ENCODE results near the gene CD2. TPM values are rescaled to one million over a fixed set of nuclear protein-coding genes. Genes with fewer than 3 reads are reported as not detected.

Gene CD2
- total RNA-seq, 1 experiment from 2014 or later: 0.10 TPM

DNA sequence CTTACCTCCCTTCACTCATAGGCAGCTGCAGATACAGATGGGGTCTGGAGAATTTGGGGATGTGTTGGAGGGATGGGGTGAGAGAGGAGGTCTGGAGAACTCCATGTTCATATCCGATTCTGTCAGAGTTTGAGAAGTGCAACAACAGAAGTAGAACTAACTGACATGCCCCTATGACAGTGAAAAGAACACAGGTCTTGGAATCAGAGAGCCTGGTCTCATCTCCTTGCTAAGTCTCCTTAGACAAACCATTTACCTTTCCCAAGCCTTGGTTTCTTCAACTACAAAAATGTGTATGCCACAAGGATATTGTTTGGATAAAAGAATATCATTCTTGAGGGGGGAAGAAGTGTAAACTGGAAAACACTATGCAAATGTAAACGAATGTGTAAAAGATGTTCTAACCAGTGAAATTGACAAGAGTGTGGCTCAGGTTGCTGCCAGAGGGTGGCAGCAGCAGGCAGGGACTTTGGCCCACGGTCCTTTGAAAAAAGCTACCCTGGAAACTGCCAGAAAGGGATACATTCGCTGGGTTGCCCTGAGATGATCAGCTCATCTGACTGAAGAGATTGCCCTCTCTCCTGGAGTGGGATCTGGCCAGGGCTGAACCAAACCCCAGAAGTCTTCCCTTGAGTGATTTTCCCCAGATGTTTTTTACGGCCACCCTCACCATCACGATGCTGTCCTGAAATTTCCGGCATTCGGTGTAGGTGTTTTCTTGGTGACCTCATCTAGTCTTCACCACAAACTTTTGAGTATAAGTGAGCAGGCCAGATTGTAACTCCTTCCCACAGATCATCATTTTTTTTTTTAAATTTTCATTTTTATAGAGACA, 17.0 kb upstream of the CD2 start:
- Histone ChIP-seq H3K4me1 (ENCODE audit: control insufficient read depth, insufficient read depth, low read length) (no peaks in the 10 kb centered on the region), H3K27me3 (ENCODE audit: control insufficient read depth, insufficient read depth, low read length) (no peaks in the 10 kb centered on the region), H3K36me3 (ENCODE audit: control insufficient read depth, insufficient read depth, low read length) (no peaks in the 10 kb centered on the region), H3K4me3 (ENCODE audit: low read depth in 2 of 2, low read length in 2 of 2) (no peak overlapping the region), H3K9me3 (ENCODE audit: control insufficient read depth, insufficient read depth, low read depth, low read length) (no peaks in the 10 kb centered on the region), H3K27ac (ENCODE audit: low read length) (no peak overlapping the region)
- ATAC-seq: peak; percentile 65; the same call in 1 of the 2 replicates
- ChIA-PET POLR2A (no interaction called here), CTCF (interaction anchor here (1.2 kb wide), 1 partner anchor 116 kb away, joined by 3 read pairs; no protein-coding TSS in a partner anchor)
- TF ChIP-seq, protein P1, sequence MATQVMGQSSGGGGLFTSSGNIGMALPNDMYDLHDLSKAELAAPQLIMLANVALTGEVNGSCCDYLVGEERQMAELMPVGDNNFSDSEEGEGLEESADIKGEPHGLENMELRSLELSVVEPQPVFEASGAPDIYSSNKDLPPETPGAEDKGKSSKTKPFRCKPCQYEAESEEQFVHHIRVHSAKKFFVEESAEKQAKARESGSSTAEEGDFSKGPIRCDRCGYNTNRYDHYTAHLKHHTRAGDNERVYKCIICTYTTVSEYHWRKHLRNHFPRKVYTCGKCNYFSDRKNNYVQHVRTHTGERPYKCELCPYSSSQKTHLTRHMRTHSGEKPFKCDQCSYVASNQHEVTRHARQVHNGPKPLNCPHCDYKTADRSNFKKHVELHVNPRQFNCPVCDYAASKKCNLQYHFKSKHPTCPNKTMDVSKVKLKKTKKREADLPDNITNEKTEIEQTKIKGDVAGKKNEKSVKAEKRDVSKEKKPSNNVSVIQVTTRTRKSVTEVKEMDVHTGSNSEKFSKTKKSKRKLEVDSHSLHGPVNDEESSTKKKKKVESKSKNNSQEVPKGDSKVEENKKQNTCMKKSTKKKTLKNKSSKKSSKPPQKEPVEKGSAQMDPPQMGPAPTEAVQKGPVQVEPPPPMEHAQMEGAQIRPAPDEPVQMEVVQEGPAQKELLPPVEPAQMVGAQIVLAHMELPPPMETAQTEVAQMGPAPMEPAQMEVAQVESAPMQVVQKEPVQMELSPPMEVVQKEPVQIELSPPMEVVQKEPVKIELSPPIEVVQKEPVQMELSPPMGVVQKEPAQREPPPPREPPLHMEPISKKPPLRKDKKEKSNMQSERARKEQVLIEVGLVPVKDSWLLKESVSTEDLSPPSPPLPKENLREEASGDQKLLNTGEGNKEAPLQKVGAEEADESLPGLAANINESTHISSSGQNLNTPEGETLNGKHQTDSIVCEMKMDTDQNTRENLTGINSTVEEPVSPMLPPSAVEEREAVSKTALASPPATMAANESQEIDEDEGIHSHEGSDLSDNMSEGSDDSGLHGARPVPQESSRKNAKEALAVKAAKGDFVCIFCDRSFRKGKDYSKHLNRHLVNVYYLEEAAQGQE (IDR thresholded peaks at IDR 0.05; ENCODE audit: insufficient read depth in 1 of 2, low read depth in 2 of 2, low read length in 1 of 2): no peak
- TF ChIP-seq, protein P2, sequence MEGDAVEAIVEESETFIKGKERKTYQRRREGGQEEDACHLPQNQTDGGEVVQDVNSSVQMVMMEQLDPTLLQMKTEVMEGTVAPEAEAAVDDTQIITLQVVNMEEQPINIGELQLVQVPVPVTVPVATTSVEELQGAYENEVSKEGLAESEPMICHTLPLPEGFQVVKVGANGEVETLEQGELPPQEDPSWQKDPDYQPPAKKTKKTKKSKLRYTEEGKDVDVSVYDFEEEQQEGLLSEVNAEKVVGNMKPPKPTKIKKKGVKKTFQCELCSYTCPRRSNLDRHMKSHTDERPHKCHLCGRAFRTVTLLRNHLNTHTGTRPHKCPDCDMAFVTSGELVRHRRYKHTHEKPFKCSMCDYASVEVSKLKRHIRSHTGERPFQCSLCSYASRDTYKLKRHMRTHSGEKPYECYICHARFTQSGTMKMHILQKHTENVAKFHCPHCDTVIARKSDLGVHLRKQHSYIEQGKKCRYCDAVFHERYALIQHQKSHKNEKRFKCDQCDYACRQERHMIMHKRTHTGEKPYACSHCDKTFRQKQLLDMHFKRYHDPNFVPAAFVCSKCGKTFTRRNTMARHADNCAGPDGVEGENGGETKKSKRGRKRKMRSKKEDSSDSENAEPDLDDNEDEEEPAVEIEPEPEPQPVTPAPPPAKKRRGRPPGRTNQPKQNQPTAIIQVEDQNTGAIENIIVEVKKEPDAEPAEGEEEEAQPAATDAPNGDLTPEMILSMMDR (IDR thresholded peaks at IDR 0.05): peak; percentile 80
- TF ChIP-seq TCF7L2 (IDR thresholded peaks at IDR 0.05; ENCODE audit: low read depth, low read length): no peak
- intact Hi-C loops (cut with micrococcal nuclease; ENCODE audit: unreplicated experiment) (no loop called here), in situ Hi-C loops (cut with HindIII; ENCODE audit: low pct_unique_long_range_greater_than_20kb, low sequenced_read_pairs) (no loop called here)
- BruUV-seq (replicated peaks): no TSS peak
- DNase-seq (ENCODE audit: low read depth, low spot score): peak; percentile 18

DNA sequence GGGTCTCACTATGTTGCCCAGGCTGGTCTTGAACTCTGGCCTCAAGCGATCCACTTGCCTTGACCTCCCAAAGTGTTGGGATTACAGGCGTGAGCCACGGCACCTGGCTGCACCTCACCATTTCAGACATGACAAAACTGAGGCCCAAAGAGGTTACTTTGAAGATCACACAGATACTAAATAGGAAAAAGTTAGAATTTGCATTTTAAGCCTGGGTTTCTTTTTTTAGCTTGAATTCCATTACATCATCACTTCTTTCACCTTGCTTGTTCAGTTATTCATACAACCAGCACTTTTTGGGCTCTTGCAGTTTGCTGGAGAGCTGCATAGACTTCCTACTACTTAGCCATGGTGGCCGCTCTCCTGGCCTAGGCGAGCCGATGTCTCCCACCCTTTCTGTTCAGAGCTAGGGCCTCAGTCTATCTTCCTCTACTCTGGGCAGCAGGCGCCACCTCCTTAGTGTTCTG, 16.3 kb upstream of the CD2 start:
- Histone ChIP-seq H3K27me3 (ENCODE audit: control insufficient read depth, insufficient read depth, low read length) (no peaks in the 10 kb centered on the region), H3K4me1 (ENCODE audit: control insufficient read depth, insufficient read depth, low read length) (no peaks in the 10 kb centered on the region), H3K36me3 (ENCODE audit: control insufficient read depth, insufficient read depth, low read length) (no peaks in the 10 kb centered on the region), H3K9me3 (ENCODE audit: control insufficient read depth, insufficient read depth, low read depth, low read length) (no peaks in the 10 kb centered on the region), H3K4me3 (ENCODE audit: low read depth in 2 of 2, low read length in 2 of 2) (no peak overlapping the region), H3K27ac (ENCODE audit: low read length) (no peak overlapping the region)
- DNase-seq (ENCODE audit: low read depth, low spot score) (no peak), ATAC-seq (no peak)
- in situ Hi-C loops (cut with HindIII; ENCODE audit: low pct_unique_long_range_greater_than_20kb, low sequenced_read_pairs) (no loop called here), intact Hi-C loops (cut with micrococcal nuclease; ENCODE audit: unreplicated experiment) (no loop called here)
- BruUV-seq (replicated peaks): no TSS peak
- ChIA-PET POLR2A (no interaction called here), CTCF (interaction anchor here (1.2 kb wide), 1 partner anchor 116 kb away, joined by 3 read pairs; no protein-coding TSS in a partner anchor)
- TF ChIP-seq POLR2AphosphoS5 (IDR thresholded peaks at IDR 0.05; ENCODE audit: low read depth, low read length) (no peak), SIN3A (IDR thresholded peaks at IDR 0.05; ENCODE audit: borderline replicate concordance, insufficient read depth, low read depth, low read length) (no peak), TCF7L2 (IDR thresholded peaks at IDR 0.05; ENCODE audit: low read depth, low read length) (no peak)
- TF ChIP-seq, protein P2 (IDR thresholded peaks at IDR 0.05): no peak
- TF ChIP-seq, protein P1 (IDR thresholded peaks at IDR 0.05; ENCODE audit: insufficient read depth in 1 of 2, low read depth in 2 of 2, low read length in 1 of 2): no peak

Data from Panc1 (cell line).